Measurements from ENCODE around the gene PIGH.

DNA sequence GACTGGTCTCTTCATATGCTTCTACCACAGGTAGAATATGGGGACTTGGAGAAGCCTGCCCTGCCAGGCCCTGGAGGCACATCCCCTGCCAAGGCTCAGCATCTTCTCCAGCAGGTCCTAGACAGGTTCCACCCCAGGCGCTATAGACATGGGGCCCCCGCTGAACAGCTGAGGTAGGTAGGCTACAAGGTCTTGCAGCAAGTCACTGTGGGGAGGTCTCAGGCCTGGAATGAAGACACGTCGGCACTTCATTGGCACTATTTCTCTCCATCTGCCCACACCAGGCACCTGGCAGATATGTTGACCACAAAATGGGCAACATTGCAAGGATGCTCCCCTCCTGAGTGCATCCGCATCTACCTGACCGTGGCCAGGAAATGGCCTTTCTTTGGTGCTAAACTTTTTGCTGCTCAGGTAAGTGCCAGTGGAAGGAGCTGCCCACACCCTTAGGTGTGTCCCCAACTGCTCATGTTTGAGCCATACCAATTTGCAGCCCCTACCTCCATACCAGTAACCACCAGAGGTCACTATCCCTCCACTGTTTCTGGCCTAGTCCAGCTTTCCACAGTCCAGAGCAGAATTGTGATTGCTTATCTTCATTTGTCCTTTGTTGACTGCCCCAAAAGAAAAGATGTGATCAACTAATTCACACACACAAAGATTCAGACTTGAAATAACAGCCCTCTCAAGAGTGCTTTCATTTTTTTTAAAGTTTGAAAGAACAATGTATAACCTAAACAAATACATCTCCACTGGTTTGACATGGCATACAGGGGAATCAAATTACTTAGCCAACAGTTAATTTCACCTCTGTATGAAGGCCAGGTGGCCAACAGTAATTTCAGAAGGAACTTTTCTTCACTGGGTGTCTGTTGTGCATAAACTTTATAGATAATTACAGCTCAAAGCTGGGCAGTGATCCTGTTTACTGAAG, 16.1 kb downstream of the PIGH start:
- TF ChIP-seq CTCF (IDR thresholded peaks at IDR 0.05) (peak; percentile 29 to 64 (median 58)), EP300 (IDR thresholded peaks at IDR 0.05) (no peak)
